A204.1 (cell line): Measurements from ENCODE around the gene FLCN.

Experiments used
- FAIRE-seq: peaks from 2 replicates; lab custom pipeline; 2012; peaks lifted over from hg19 to GRCh38; lab: Jason Lieb, UNC

FLCN gene

GRCh38 chr17:17164676-17165075 lies 72.3 kb downstream of the FLCN start:
- FAIRE-seq = no peak

- FAIRE-seq = no peak
Measured at GRCh38 chr17:17164156-17164555, 72.8 kb downstream of the FLCN start.
